ENCODE measurements around the gene C1QBP.

C1QBP gene

DNA sequence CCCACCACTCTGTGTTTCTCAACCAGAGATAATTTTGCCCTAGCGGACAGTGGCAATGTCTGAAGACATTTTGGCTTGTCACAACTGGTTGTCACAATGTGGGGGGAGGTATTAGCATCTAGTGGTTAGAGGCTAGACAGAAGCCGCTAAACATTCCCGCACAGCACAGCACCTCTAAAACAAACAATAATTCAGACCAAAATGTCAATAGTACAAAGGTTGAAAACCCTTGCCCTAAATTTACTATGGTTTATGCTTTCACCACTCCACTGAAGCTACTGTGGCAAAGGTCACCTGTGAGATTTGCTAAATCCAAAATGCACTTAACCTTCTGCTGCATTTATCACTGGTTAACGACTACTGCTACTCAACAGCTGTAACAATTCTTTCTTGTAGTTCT lies 33.6 kb downstream of the C1QBP start:
- no peaks in the 10 kb centered on the region for H3K27me3 ChIP-seq (ENCODE audit: insufficient read depth, poor library complexity, severe bottlenecking)
- H3K27ac ChIP-seq (ENCODE audit: poor library complexity, severe bottlenecking): no peak overlapping the region
- peaks cover 100% of the 10 kb centered on the region for H3K36me3 ChIP-seq (ENCODE audit: low read depth)
- DNase-seq (ENCODE audit: low spot score): no peak
- no peaks in the 10 kb centered on the region for H3K9me3 ChIP-seq (ENCODE audit: severe bottlenecking)
- H3K4me3 ChIP-seq (ENCODE audit: severe bottlenecking): no peak overlapping the region
- TF ChIP-seq, protein P1, sequence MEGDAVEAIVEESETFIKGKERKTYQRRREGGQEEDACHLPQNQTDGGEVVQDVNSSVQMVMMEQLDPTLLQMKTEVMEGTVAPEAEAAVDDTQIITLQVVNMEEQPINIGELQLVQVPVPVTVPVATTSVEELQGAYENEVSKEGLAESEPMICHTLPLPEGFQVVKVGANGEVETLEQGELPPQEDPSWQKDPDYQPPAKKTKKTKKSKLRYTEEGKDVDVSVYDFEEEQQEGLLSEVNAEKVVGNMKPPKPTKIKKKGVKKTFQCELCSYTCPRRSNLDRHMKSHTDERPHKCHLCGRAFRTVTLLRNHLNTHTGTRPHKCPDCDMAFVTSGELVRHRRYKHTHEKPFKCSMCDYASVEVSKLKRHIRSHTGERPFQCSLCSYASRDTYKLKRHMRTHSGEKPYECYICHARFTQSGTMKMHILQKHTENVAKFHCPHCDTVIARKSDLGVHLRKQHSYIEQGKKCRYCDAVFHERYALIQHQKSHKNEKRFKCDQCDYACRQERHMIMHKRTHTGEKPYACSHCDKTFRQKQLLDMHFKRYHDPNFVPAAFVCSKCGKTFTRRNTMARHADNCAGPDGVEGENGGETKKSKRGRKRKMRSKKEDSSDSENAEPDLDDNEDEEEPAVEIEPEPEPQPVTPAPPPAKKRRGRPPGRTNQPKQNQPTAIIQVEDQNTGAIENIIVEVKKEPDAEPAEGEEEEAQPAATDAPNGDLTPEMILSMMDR (IDR thresholded peaks at IDR 0.05; ENCODE audit: poor library complexity, severe bottlenecking): no peak
- no peak for ATAC-seq (ENCODE audit: low read depth)
- H3K4me1 ChIP-seq (ENCODE audit: insufficient read depth, poor library complexity, severe bottlenecking): no peaks in the 10 kb centered on the region

DNA sequence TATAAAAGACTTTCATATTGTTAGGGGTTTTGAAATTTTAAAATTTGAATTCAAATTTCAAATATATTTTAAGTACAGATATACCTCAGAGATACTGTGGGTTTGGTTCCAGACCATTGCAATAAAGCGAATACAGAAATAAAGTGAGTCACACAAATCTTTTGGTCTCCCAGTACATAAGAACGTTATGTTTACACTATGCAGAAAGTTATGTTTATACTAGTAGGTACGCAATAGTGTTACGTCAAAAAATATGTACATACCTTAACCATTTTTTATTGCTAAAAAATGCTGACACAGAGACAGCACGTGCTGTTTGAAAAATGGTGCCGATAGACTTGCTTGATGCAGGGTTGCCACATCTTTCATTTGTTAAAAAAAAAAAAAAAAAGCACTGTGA lies 39.2 kb downstream of the C1QBP start:
- Histone ChIP-seq H3K27me3 (ENCODE audit: insufficient read depth, poor library complexity, severe bottlenecking) (no peaks in the 10 kb centered on the region), H3K36me3 (ENCODE audit: low read depth) (peaks cover 94% of the 10 kb centered on the region), H3K9me3 (ENCODE audit: severe bottlenecking) (no peaks in the 10 kb centered on the region), H3K27ac (ENCODE audit: poor library complexity, severe bottlenecking) (no peak overlapping the region), H3K4me1 (ENCODE audit: insufficient read depth, poor library complexity, severe bottlenecking) (no peaks in the 10 kb centered on the region), H3K4me3 (ENCODE audit: severe bottlenecking) (no peak overlapping the region)
- ATAC-seq (ENCODE audit: low read depth) (no peak), DNase-seq (ENCODE audit: low spot score) (no peak)
- TF ChIP-seq, protein P1 (IDR thresholded peaks at IDR 0.05; ENCODE audit: poor library complexity, severe bottlenecking): no peak

DNA sequence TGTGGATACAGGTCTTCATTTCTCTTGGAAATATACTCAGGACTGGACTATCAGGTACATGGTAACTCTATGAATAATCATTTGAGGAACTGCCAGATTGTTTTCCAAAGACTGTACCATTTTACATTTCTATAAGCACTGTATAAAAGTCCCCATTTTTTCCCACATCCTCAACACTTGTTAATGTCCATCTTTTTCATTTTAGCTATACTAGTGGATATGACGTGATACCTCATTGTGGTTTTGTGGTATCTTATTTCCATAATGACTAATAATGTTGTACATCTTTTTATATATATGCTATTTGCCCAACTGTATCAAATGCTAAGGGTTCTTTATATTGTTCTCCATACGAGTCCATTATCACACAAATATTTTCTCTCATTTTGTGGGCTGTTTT lies 42.3 kb downstream of the C1QBP start:
- no peak overlapping the region for H3K4me3 ChIP-seq (ENCODE audit: severe bottlenecking)
- DNase-seq (ENCODE audit: low spot score): no peak
- TF ChIP-seq, protein P1 (IDR thresholded peaks at IDR 0.05; ENCODE audit: poor library complexity, severe bottlenecking): no peak
- H3K4me1 ChIP-seq (ENCODE audit: insufficient read depth, poor library complexity, severe bottlenecking): no peaks in the 10 kb centered on the region
- peaks cover 91% of the 10 kb centered on the region for H3K36me3 ChIP-seq (ENCODE audit: low read depth)
- H3K9me3 ChIP-seq (ENCODE audit: severe bottlenecking): no peaks in the 10 kb centered on the region
- no peak overlapping the region for H3K27ac ChIP-seq (ENCODE audit: poor library complexity, severe bottlenecking)
- H3K27me3 ChIP-seq (ENCODE audit: insufficient read depth, poor library complexity, severe bottlenecking): no peaks in the 10 kb centered on the region
- no peak for ATAC-seq (ENCODE audit: low read depth)

DNA sequence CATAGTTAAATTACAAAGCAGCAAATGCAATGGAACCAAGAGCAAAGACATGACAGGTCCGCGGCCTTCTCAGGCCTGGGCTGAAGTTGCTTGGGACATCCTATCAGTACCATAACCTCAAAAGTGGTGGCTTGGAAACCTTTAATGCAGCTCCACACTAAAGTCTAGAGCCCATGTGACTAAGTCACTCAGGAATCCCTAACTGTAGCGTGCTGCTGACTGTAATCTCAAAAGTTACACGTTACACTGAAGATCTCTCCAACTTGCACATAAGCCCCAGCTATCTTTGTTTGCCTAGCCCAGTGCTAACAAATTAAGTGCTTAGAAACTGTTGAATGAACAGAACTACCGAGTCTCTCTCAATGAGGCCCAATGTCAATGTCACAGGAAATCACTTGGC lies 47.3 kb downstream of the C1QBP start:
- no peaks in the 10 kb centered on the region for H3K4me1 ChIP-seq (ENCODE audit: insufficient read depth, poor library complexity, severe bottlenecking)
- no peaks in the 10 kb centered on the region for H3K9me3 ChIP-seq (ENCODE audit: severe bottlenecking)
- TF ChIP-seq, protein P1 (IDR thresholded peaks at IDR 0.05; ENCODE audit: poor library complexity, severe bottlenecking): no peak
- H3K27me3 ChIP-seq (ENCODE audit: insufficient read depth, poor library complexity, severe bottlenecking): no peaks in the 10 kb centered on the region
- no peak for ATAC-seq (ENCODE audit: low read depth)
- H3K27ac ChIP-seq (ENCODE audit: poor library complexity, severe bottlenecking): no peak overlapping the region
- H3K4me3 ChIP-seq (ENCODE audit: severe bottlenecking): no peak overlapping the region
- peaks cover 94% of the 10 kb centered on the region for H3K36me3 ChIP-seq (ENCODE audit: low read depth)
- DNase-seq (ENCODE audit: low spot score): no peak

Data from RWPE2 (cell line).